Psoas muscle (tissue), 8 donors: ENCODE measurements around the gene DIAPH1. TPM values are rescaled to one million over a fixed set of nuclear protein-coding genes. Genes with fewer than 3 reads are reported as not detected.

Experiments
- ATAC-seq, 4 donors: fragments of 200-7000 bp; cut with Tn5 transposase; one replicate each; pipeline ENCODE4 v1.9.1; 2020; ENCODE audit warnings: moderate library complexity in 3 of 4, mild to moderate bottlenecking in 2 of 4
- DNase-seq, 2 donors: peaks; one replicate each; pipeline ENCODE4 v3.0.0-alpha.2; 2020
- H3K27ac ChIP-seq: fragments of 200-600 bp; one replicate; pipeline ENCODE4 v1.8.0; 2022
- H3K27me3 ChIP-seq, 3 donors: fragments of 200-600 bp in 1 of 3; one replicate each; pipeline versions ENCODE4 v1.6.1 to v1.8.0; 2013 to 2022; ENCODE audit warnings: low read length in 2 of 3, mild to moderate bottlenecking in 2 of 3, moderate library complexity in 1 of 3; ENCODE audit not compliant: insufficient read depth in 3 of 3
- H3K36me3 ChIP-seq, 2 donors: fragments of 200-600 bp in 1 of 2; one replicate each; pipeline versions ENCODE4 v1.6.1 to v1.8.0; 2013 to 2022; ENCODE audit warnings: low read depth in 1 of 2, mild to moderate bottlenecking in 1 of 2, moderate library complexity in 1 of 2; ENCODE audit not compliant: insufficient read depth in 1 of 2
- H3K4me1 ChIP-seq: fragments of 200-600 bp; one replicate; pipeline ENCODE4 v1.8.0; 2022
- H3K4me3 ChIP-seq: fragments of 200-600 bp; one replicate; pipeline ENCODE4 v1.8.0; 2022; ENCODE audit warnings: mild to moderate bottlenecking
- H3K9me3 ChIP-seq: fragments of 200-600 bp; one replicate; pipeline ENCODE4 v1.8.0; 2022
- WGBS, 3 donors: extraction: QIAGEN DNeasy Blood & Tissue Kit; methylation state at CpG; one replicate each; pipeline versions ENCODE4 v1.1.6 to v1.1.7; 2013; 5-methylcytosine and 5-hydroxymethylcytosine counted together
- intact Hi-C, 2 donors: fragments of 100-400 bp; cut with DNase I; formaldehyde crosslinking; loops; one replicate each; pipeline versions ENCODE4 v1.11.0 to v1.14.2; 2022
- polyA plus RNA-seq, 3 donors: library from polyadenylated mRNA; stranded (reverse); fragments of 200-250 nt; gene quantifications; one replicate each; pipeline ENCODE4 v1.2.3, GENCODE V29; 2013
- total RNA-seq, 4 donors: library from RNA; stranded (reverse); fragmentation: NEBNext Ultra II Directional in 2 of 4; extraction: Animal tissue kit (Norgen Biotek cat#: 25700) in 2 of 4; gene quantifications; one replicate each; pipeline versions ENCODE4 v1.2.1 to v1.2.4, GENCODE V29; 2021 to 2023
- TF ChIP-seq, protein P1 (sequence below): fragments of 200-600 bp; IDR thresholded peaks from one replicate; pipeline ENCODE4 v1.8.0; 2022; ENCODE audit warnings: antibody characterized with exemption
- donor health status: healthy with polysubstance abuse.
- donor health status: DM: no; HTN: no; CAD: no; lungs with moderate emphysema.
- donor health status: Bipolar disorder and iron deficiency.
- donor health status: healthy.
- donor health status: DM: yes; HTN: yes; CAD: no.
- donor health status: DM: no; HTN: no; CAD: no.
- donor health status: DM: no; HTN: no; CAD: no.
- donor health status: DM: yes; HTN: yes; CAD: no.

Gene DIAPH1
- total and polyA plus RNA-seq, 7 donors: 93.1 to 217 (median 137) TPM

DNA sequence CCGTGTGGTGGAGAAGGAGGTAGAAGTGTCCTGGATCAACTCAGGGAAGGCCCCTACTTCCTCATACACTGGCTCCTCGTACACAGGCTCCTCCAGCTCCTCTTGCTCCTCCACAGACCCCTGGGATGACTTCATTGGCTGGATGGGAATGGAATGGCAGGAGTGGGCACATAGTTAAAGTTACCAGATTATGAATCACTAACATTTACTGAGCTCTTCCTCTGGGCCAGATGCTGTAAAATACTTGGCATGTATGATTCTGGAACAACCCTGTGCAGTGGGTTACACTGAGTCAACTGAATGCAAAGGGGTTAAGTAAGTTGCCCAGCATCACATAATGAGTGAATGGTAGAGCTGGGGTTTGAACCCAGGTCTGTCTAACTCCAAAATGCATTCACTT, 35.5 kb upstream of the DIAPH1 start:
- intact Hi-C loops: no loop called here
- Histone ChIP-seq H3K4me3 (no peak overlapping the region), H3K36me3 (peaks cover 0 to 5% of the 10 kb centered on the region in 2 donors), H3K4me1 (no peaks in the 10 kb centered on the region), H3K9me3 (no peaks in the 10 kb centered on the region), H3K27ac (no peak overlapping the region), H3K27me3 (no peaks in the 10 kb centered on the region)
- TF ChIP-seq, protein P1, sequence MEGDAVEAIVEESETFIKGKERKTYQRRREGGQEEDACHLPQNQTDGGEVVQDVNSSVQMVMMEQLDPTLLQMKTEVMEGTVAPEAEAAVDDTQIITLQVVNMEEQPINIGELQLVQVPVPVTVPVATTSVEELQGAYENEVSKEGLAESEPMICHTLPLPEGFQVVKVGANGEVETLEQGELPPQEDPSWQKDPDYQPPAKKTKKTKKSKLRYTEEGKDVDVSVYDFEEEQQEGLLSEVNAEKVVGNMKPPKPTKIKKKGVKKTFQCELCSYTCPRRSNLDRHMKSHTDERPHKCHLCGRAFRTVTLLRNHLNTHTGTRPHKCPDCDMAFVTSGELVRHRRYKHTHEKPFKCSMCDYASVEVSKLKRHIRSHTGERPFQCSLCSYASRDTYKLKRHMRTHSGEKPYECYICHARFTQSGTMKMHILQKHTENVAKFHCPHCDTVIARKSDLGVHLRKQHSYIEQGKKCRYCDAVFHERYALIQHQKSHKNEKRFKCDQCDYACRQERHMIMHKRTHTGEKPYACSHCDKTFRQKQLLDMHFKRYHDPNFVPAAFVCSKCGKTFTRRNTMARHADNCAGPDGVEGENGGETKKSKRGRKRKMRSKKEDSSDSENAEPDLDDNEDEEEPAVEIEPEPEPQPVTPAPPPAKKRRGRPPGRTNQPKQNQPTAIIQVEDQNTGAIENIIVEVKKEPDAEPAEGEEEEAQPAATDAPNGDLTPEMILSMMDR: no peak
- WGBS, 3 donors: 67 to 85% (median 73%) methylated on average over 2 of the region's 2 CpGs
- DNase-seq (no peak), ATAC-seq (no peak)

DNA sequence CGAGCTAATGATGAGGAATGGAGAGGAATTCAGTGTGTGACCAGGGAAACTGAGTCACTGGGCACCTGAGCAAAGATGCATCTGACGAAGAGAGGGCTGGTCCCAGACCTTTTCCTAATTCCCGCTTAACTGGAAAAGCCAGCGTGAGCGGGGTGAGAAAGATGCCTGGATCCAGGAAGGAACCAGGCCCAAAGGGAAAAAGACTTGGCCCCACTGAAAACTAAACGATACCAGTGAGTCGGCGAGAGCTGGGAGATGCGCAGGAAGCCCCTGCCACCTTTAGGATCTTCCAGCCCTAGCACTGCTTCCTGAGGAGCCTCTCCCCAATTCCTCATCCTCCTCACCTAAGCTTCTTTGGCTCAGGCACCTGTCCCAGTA, 32.9 kb upstream of the DIAPH1 start:
- Histone ChIP-seq H3K9me3 (no peaks in the 10 kb centered on the region), H3K27ac (no peak overlapping the region), H3K4me1 (no peaks in the 10 kb centered on the region), H3K27me3 (no peaks in the 10 kb centered on the region), H3K4me3 (peak overlapping the region; percentile 70), H3K36me3 (peaks cover 0 to 3% of the 10 kb centered on the region in 2 donors)
- TF ChIP-seq, protein P1: no peak
- intact Hi-C loops: no loop called here
- DNase-seq (no peak), ATAC-seq (peak in 1 of 4 donors; percentile 17)
- WGBS, 3 donors: 48 to 56% (median 50%) methylated on average over 9 of the region's 9 CpGs

DNA sequence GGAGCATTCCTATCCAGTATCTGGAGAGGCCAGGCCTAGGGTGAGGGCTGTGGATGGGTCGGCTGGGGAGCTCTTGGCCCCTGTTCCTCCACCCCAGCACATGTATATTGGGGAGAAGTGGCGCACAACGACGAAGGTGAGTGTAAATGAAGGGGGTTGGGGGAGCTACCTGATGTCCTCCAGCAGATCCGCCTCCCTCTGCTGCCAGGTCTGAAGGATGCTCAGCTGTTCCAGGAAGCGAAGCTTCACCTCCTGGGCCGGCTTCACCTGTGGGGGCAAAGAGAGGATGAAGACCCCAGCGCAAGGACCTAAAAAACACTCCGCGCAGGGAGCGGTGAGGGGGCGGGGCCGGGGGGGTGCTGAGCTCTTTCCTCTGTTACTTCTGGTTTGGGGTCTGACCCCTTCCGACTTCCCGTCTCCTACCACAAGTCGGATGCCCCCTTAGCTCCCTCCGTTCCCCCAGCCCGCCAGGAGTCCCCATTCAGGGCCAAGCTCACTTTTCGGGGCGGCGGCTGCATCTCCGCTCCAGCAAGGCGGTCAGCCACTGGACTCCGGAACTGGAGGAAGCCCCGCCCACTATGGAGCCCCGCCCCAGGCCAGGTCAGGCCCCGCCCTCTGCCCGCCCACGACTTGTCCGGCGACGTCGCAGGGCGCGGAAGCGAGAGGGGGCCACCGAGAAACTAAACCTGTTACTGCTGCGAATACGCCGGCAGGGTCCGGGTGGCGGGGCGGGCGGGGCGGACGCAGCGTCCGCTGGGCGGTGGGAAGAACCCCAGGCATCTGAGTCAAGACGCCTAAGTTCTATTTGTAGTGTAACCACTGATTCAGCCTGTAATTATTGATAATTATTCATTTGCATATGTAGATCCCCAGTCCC, 32.3 kb upstream of the DIAPH1 start, which contains the start of gene FCHSD1:
Gene FCHSD1, minus strand, starts transcription at position 568 of the 877 bp plus-strand sequence. Its CDS starts 50 bp downstream, at position 518.
- no peak within 1 kb of the TSS for H3K27ac ChIP-seq

DNA sequence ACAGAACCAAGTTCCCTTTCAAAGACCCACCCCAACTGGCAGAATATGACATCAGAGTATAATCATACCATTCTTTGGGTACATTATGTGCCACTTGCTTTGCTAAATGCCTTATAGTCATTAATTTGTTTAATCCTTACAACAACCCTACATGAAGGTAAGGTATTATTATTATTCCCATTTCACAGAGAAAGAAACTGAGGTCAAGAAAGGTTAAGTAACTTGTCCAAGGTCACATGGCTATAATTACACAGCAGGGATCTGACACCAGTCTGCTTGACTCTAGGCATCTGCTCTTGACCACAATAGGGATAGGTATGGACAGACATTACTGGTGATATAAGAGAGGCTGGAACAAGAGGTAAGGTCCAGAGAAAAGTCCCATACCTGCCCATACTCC, 31.2 kb upstream of the DIAPH1 start:
- DNase-seq: no peak

More for the DNA sequence above, 32.3 kb upstream of the DIAPH1 start, which contains the start of gene FCHSD1:
- TF ChIP-seq, protein P1: peak; percentile 4
- Histone ChIP-seq H3K36me3 (peaks cover 0 to under 1% of the 10 kb centered on the region in 2 donors), H3K4me3 (peak within 1 kb of the TSS; percentile 70), H3K9me3 (no peaks in the 10 kb centered on the region), H3K27me3 (no peaks in the 10 kb centered on the region), H3K4me1 (no peaks in the 10 kb centered on the region)
- WGBS, 3 donors: 5 to 6% (median 5%) methylated on average over 40 to 50 of the region's 50 CpGs
- ATAC-seq (peak; percentile 87 to 98 (median 93)), DNase-seq (peak; percentile 88 to 92)
- intact Hi-C loops: no loop called here

More for the DNA sequence above, 31.2 kb upstream of the DIAPH1 start:
- H3K27me3 ChIP-seq: no peaks in the 10 kb centered on the region
- no peak overlapping the region for H3K27ac ChIP-seq
- no peaks in the 10 kb centered on the region for H3K4me1 ChIP-seq
- TF ChIP-seq, protein P1: no peak
- no peak for ATAC-seq
- no peaks in the 10 kb centered on the region for H3K36me3 ChIP-seq
- H3K4me3 ChIP-seq: no peak overlapping the region
- no peaks in the 10 kb centered on the region for H3K9me3 ChIP-seq
- intact Hi-C loops: no loop called here
